ENCODE data around the gene PBRM1. TPM values are rescaled to one million over a fixed set of nuclear protein-coding genes. Genes with fewer than 3 reads are reported as not detected.

Gene PBRM1
- polyA plus RNA-seq, 1 donor = 52.6 TPM

DNA sequence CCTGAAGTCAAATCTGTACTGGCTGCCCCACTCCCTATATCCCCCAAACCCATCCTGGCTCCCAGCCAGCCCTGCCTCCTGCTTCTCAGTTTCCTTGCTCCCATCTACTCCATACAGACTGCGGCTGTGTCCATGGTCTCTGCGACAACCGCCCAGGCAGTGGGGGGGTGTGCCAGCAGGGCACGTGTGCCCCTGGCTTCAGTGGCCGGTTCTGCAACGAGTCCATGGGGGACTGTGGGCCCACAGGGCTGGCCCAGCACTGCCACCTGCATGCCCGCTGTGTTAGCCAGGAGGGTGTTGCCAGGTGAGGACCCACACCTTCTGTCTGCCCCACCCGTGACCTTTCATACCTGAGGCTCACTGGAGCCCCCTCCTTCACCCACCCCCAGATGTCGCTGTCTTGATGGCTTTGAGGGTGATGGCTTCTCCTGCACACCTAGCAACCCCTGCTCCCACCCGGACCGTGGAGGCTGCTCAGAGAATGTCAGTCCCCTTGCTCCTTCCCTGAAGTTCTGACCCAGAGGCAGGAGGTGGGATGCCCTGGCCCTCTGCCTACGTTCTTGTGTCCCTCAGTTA is 175.9 kb downstream of the PBRM1 start:
- DNase-seq = no peak

DNA sequence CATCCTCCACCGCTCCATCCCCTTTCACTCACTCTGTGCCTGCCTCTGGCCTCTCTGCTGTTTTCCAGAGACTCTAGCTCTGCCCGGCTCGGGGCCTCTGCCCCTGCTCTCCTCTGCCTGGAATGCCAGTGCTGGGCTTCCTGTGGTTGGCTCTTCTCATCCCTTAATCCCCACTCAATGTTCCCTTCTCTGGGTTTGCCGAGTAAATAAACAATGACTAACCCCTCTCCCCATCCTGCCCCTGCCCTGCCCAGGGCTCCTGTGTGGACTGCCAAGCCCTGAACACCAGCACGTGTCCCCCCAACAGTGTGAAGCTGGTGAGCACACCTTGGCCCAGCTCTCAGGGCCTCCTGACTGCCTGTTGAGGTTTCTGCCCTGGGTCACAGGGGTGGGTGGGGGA is 178.4 kb downstream of the PBRM1 start:
- DNase-seq = no peak

GRCh38 chr3:52506266-52506966 is 179.3 kb downstream of the PBRM1 start:
- no peak for DNase-seq

GRCh38 chr3:52504977-52505376 is 180.7 kb downstream of the PBRM1 start:
- no peak for DNase-seq

GRCh38 chr3:52503788-52504424 is 181.8 kb downstream of the PBRM1 start:
- DNase-seq = no peak

DNA sequence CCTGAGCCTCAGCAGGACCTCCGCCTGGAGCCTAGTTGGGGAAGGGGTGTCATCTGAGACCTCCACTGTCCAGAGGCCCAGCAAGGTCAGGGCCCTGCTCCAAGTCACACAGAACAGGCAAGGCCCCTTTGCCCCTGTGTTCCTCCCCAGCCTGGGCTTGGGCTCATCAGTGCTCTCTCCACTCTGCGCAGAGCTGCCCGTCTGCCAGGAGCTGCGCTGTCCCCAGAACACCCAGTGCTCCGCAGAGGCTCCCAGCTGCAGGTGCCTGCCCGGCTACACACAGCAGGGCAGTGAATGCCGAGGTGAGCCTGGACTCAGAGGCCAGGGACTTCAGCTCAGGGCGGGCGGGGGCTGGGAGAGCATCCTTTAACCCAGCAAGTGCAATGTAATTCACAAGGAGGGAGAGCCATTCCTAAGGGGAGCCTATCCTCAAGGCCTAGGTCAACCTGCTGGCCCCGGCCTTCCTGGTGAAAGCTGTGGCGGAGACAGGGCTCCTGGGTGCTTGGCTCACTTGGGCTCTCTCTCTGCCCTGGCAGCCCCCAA is 182.8 kb downstream of the PBRM1 start:
- DNase-seq = no peak

- no peak for DNase-seq
These were observed 183.7 kb downstream of the PBRM1 start for GRCh38 chr3:52502001-52502400.

GRCh38 chr3:52501046-52501445 is 184.7 kb downstream of the PBRM1 start:
- DNase-seq = no peak

DNA sequence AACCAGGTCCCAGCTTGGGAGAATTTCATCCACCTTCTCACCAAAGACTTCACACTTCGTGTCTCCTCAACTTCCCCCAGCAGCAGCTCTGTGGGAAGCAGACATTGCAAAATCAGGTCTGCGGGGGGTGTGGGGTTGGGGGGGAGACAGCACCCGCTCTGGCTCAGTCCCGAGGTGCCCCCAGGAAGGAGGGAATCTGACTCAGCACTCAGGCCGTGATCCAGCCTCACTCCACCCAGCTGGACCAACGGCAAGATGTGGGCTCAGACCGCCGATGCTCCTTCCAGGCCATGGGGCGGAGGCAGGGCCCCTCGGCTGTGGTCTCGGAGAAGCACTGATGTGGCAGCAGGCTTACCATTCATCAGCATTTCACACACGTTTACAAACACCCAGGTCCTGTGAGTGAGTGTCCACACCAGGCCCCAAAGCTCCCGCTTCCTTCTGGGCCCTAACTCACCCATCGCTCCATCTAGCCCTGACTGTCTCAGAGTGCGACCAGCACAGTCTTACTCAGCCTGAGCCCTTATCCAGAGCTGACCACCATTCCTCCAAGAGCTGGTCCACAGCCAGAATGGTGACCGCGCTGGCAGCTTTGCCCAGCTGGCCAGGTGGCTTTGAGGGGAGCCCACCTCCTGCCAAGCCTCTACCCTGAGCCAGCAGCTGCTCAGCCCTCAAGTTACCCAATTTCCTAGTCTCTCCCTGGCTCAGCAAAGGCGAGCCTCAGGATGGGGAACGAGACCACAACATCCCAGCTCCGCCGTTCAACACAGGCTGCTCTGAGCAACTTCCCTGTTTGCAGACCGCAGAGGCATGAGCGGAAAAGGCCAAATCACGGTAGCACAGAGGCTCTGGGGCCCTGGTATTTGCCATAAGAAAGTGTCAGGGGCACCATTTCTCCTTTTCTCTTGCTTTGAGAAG is 187.3 kb downstream of the PBRM1 start:
- peak; percentile 15 for DNase-seq

DNA sequence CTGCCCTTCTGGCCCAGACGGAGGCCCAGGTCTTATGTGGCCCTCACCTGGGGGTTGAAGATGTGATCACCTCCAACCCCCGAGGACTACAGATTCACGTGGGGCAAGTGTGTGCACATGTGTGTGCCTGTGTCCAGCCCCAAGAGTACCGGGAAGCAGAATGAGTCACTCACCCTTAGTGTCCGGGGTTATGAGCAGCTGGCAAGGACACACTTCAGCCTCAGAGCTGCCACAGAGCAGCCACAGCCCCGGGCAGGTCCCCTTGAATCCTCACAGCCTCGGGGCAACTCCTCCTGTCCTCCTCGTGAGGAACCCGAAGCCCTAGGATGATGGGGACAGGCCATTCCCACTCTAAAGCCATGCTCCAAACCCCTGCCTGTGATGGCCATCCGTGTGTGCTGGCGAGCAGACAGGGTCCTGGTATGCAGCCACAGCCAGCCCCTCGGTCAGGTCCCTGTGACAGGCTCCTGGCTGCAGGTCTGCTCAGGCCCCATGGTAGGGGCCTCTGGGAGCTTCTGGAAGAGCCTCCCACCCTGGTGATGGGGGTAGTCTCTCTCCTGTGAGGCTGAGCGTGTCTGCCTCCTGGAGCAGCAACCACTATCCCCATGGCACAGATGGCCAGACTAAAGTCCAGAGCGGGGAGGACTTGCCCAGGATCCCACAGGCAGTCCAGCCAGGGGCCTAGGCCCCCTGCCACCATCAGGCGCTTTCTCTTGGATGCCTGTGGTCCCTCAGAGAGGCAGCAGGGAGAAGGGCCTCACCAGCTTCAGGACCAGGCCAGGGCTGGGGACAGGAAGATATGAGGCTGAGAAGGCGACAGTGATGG is 189.7 kb downstream of the PBRM1 start:
- no peak for DNase-seq

Other genes with a start within 250 kb of the PBRM1 start
- gene SEMA3G, start 240.8 kb downstream of the PBRM1 start, polyA plus RNA-seq (ENCODE audit: insufficient read length) = 18.7 TPM
- 467 TPM for gene TNNC1, start 231.9 kb downstream of the PBRM1 start, polyA plus RNA-seq (ENCODE audit: insufficient read length)
- 71.5 TPM for gene NISCH, start 230.3 kb downstream of the PBRM1 start, polyA plus RNA-seq (ENCODE audit: insufficient read length)
- gene STAB1, start 190.6 kb downstream of the PBRM1 start, polyA plus RNA-seq (ENCODE audit: insufficient read length) = 59.9 TPM
- 78.3 TPM for gene NT5DC2, start 152.1 kb downstream of the PBRM1 start, polyA plus RNA-seq (ENCODE audit: insufficient read length)
- gene UQCC5, start 149.3 kb downstream of the PBRM1 start, polyA plus RNA-seq (ENCODE audit: insufficient read length) = 12.2 TPM
- gene GNL3, start 119 bp upstream of the PBRM1 start, polyA plus RNA-seq (ENCODE audit: insufficient read length) = 72.9 TPM
- gene GLT8D1, start 19.9 kb upstream of the PBRM1 start, polyA plus RNA-seq (ENCODE audit: insufficient read length) = 54.8 TPM
- gene SPCS1, start 20.2 kb upstream of the PBRM1 start, polyA plus RNA-seq (ENCODE audit: insufficient read length) = 79.2 TPM
- 11.0 TPM for gene NEK4, start 85.0 kb upstream of the PBRM1 start, polyA plus RNA-seq (ENCODE audit: insufficient read length)
- 0.13 TPM for gene ITIH1, start 91.7 kb upstream of the PBRM1 start, polyA plus RNA-seq (ENCODE audit: insufficient read length)
- gene ITIH3, start 108.9 kb upstream of the PBRM1 start, polyA plus RNA-seq (ENCODE audit: insufficient read length) = 1.1 TPM
- gene ITIH4, start 144.8 kb upstream of the PBRM1 start, polyA plus RNA-seq (ENCODE audit: insufficient read length) = 38.3 TPM
- gene MUSTN1, start 149.1 kb upstream of the PBRM1 start, polyA plus RNA-seq (ENCODE audit: insufficient read length) = 203 TPM
- 7.5 TPM for gene STIMATE, start 211.6 kb upstream of the PBRM1 start, polyA plus RNA-seq (ENCODE audit: insufficient read length)

Measured in hindlimb muscle (tissue), 1 donor.